ENCODE measurements around the gene BANP.
"Not testable (repeated sequence)": the region's sequence is repeated elsewhere in the genome, so short reads cannot be mapped to it uniquely, and the experiment has no call there.

The BANP gene

GRCh38 chr16:87996962-87997880 lies 46.0 kb downstream of the BANP start:
- DNase-seq: no peak

GRCh38 chr16:87998184-87998793 lies 47.1 kb downstream of the BANP start:
- not testable (repeated sequence) for DNase-seq

- DNase-seq: not testable (repeated sequence)
Measured at GRCh38 chr16:87998992-87999391, 47.8 kb downstream of the BANP start.

GRCh38 chr16:88002211-88002610 lies 51.0 kb downstream of the BANP start:
- DNase-seq: no peak

- no peak for DNase-seq
Measured at GRCh38 chr16:88002749-88003148, 51.5 kb downstream of the BANP start.

- no peak for DNase-seq
Measured at GRCh38 chr16:88003316-88003715, 52.1 kb downstream of the BANP start.

- no peak for DNase-seq
Measured at GRCh38 chr16:88003736-88004135, 52.5 kb downstream of the BANP start.

- DNase-seq: no peak
Measured at GRCh38 chr16:88004391-88004790, 53.2 kb downstream of the BANP start.

- DNase-seq: peak; percentile 67
Measured at GRCh38 chr16:88005181-88005581, 53.9 kb downstream of the BANP start.

- no peak for DNase-seq
Measured at GRCh38 chr16:88005968-88006367, 54.7 kb downstream of the BANP start.

GRCh38 chr16:88007321-88007731 lies 56.1 kb downstream of the BANP start:
- DNase-seq: no peak

GRCh38 chr16:88008840-88009239 lies 57.6 kb downstream of the BANP start:
- no peak for DNase-seq

- no peak for DNase-seq
Measured at GRCh38 chr16:88009563-88010342, 58.5 kb downstream of the BANP start.

- DNase-seq: no peak
Measured at GRCh38 chr16:88010343-88010967, 59.2 kb downstream of the BANP start.

- DNase-seq: no peak
Measured at GRCh38 chr16:88010968-88011483, 59.8 kb downstream of the BANP start.

- no peak for DNase-seq
Measured at GRCh38 chr16:88012360-88012759, 61.1 kb downstream of the BANP start.

GRCh38 chr16:88013091-88013609 lies 61.9 kb downstream of the BANP start:
- no peak for DNase-seq

GRCh38 chr16:88013766-88014251 lies 62.6 kb downstream of the BANP start:
- DNase-seq: no peak

- no peak for DNase-seq
Measured at GRCh38 chr16:88014252-88014781, 63.1 kb downstream of the BANP start.

GRCh38 chr16:88014954-88015805 lies 63.9 kb downstream of the BANP start:
- no peak for DNase-seq

GRCh38 chr16:88015806-88016140 lies 64.5 kb downstream of the BANP start:
- no peak for DNase-seq

Measured in suppressor macrophage treated with lipopolysaccharide for 4 hours (primary cell).